Activated naive CD4-positive, alpha-beta T cell treated with anti-CD3 and anti-CD28 coated beads, Interleukin-2, amount 10 ng/mL, durations not matched to agents 7 days and 5 days (primary cell): ENCODE measurements around the gene SUFU.
A peak's percentile ranks its signal among the peaks of the same experiment; 100 is the strongest.
"Not testable (repeated sequence)": the region's sequence is repeated elsewhere in the genome, so short reads cannot be mapped to it uniquely, and the experiment has no call there.

Experiments
- CTCF ChIA-PET: fragments of 350-600 bp; sonication (Branson Sonifier 250); formaldehyde crosslinking; loops from one replicate; lab custom pipeline; 2021; ENCODE audit warnings: antibody characterized with exemption; lab: Charles Lee
- DNase-seq: peaks from one replicate; pipeline ENCODE4 v3.0.0-alpha.2; 2020
- H3K27ac Mint-ChIP-seq: one replicate; pipeline ENCODE4 v1.8.0; 2021; ENCODE audit warnings: mild to moderate bottlenecking, moderate library complexity, mixed read lengths
- H3K27me3 Mint-ChIP-seq: one replicate; pipeline ENCODE4 v1.8.0; 2021; ENCODE audit warnings: mild to moderate bottlenecking, mixed read lengths
- H3K36me3 Mint-ChIP-seq: one replicate; pipeline ENCODE4 v1.8.0; 2021; ENCODE audit warnings: mixed read lengths
- H3K4me1 Mint-ChIP-seq: one replicate; pipeline ENCODE4 v1.8.0; 2021; ENCODE audit warnings: mixed read lengths
- H3K4me3 Mint-ChIP-seq: one replicate; pipeline ENCODE4 v1.8.0; 2021; ENCODE audit warnings: mild to moderate bottlenecking, moderate library complexity, mixed read lengths
- H3K9me3 Mint-ChIP-seq: one replicate; pipeline ENCODE4 v1.8.0; 2021; ENCODE audit warnings: mixed read lengths

Gene SUFU

GRCh38 chr10:102493771-102494170, 10.0 kb upstream of the SUFU start:
- CTCF ChIA-PET, result interaction anchor here (1.4 to 1.5 kb wide), 2 partner anchors 71 to 90 kb away, joined by 3 to 5 read pairs; no protein-coding TSS in a partner anchor
- Mint-ChIP-seq H3K9me3 (no peaks in the 10 kb centered on the region), H3K4me1 (peaks cover 19% of the 10 kb centered on the region), H3K4me3 (no peak overlapping the region), H3K36me3 (peaks cover 12% of the 10 kb centered on the region), H3K27me3 (no peaks in the 10 kb centered on the region), H3K27ac (no peak overlapping the region)
- no peak for DNase-seq

GRCh38 chr10:102497545-102497944, 6.2 kb upstream of the SUFU start:
- Mint-ChIP-seq H3K27ac (no peak overlapping the region), H3K4me3 (no peak overlapping the region), H3K27me3 (no peaks in the 10 kb centered on the region), H3K4me1 (peaks cover 25% of the 10 kb centered on the region), H3K36me3 (peaks cover 8% of the 10 kb centered on the region), H3K9me3 (no peaks in the 10 kb centered on the region)
- no peak for DNase-seq
- CTCF ChIA-PET, result interaction anchor here (0.8 to 1.8 kb wide), 2 partner anchors 86 to 178 kb away, joined by 4 read pairs; no protein-coding TSS in a partner anchor

GRCh38 chr10:102499356-102499755, 4.4 kb upstream of the SUFU start:
- H3K27me3 Mint-ChIP-seq, result no peaks in the 10 kb centered on the region
- H3K4me1 Mint-ChIP-seq, result peaks cover 16% of the 10 kb centered on the region
- peak overlapping the region; percentile 18 for H3K4me3 Mint-ChIP-seq
- no peak for DNase-seq
- peaks cover 9% of the 10 kb centered on the region for H3K36me3 Mint-ChIP-seq
- no peak overlapping the region for H3K27ac Mint-ChIP-seq
- no peaks in the 10 kb centered on the region for H3K9me3 Mint-ChIP-seq
- CTCF ChIA-PET, result interaction anchor here (0.6 kb wide), 1 partner anchor 115 kb away, joined by 3 read pairs; no protein-coding TSS in a partner anchor

DNA sequence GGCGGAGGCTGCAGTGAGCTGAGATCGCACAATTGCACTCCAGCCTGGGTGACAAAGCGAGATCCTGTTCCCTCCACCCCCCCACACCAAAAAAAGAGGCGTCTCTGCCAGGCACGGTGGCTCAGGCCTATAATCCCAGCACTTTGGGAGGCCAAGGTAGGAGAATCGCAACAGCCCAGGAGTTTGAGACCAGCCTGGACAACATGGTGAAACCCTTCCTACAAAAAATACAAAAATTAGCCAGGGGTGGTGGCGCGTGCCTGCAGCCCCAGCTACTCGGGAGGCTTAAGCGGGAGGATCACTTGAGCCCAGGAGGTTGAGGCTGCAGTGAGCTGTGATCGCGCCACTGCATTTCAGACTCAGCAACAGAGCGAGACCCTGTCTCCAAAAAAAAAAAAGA, 3.1 kb upstream of the SUFU start:
- not testable (repeated sequence) for DNase-seq, H3K27ac Mint-ChIP-seq, H3K9me3 Mint-ChIP-seq, H3K4me3 Mint-ChIP-seq, H3K27me3 Mint-ChIP-seq
- Mint-ChIP-seq H3K36me3 (peaks cover 15% of the 10 kb centered on the region), H3K4me1 (peaks cover 28% of the 10 kb centered on the region)
- CTCF ChIA-PET, result interaction anchor here (0.6 to 5.3 kb wide), 4 partner anchors 82 to 271 kb away, joined by 3 to 84 read pairs (median 4); no protein-coding TSS in a partner anchor

- H3K4me1 Mint-ChIP-seq, result peaks cover 31% of the 10 kb centered on the region
- DNase-seq, result no peak
- H3K36me3 Mint-ChIP-seq, result peaks cover 16% of the 10 kb centered on the region
- H3K9me3 Mint-ChIP-seq, result no peaks in the 10 kb centered on the region
- H3K4me3 Mint-ChIP-seq, result no peak overlapping the region
- H3K27me3 Mint-ChIP-seq, result no peaks in the 10 kb centered on the region
- CTCF ChIA-PET, result interaction anchor here (0.6 to 5.3 kb wide), 5 partner anchors 10 to 272 kb away, joined by 3 to 84 read pairs (median 5); no protein-coding TSS in a partner anchor
- H3K27ac Mint-ChIP-seq, result no peak overlapping the region
Observed at GRCh38 chr10:102501201-102502028, 2.4 kb upstream of the SUFU start.

GRCh38 chr10:102502029-102502336, 1.8 kb upstream of the SUFU start:
- Mint-ChIP-seq H3K4me1 (peaks cover 31% of the 10 kb centered on the region), H3K36me3 (peaks cover 16% of the 10 kb centered on the region), H3K9me3 (no peaks in the 10 kb centered on the region), H3K27ac (no peak overlapping the region), H3K4me3 (no peak overlapping the region), H3K27me3 (no peaks in the 10 kb centered on the region)
- CTCF ChIA-PET, result interaction anchor here (1.0 to 5.3 kb wide), 7 partner anchors 10 to 270 kb away, joined by 3 to 84 read pairs (median 5); partner anchors contain the start of genes ARL3 and SFXN2
- DNase-seq, result peak; percentile 99

GRCh38 chr10:102502337-102503151, 1.2 kb upstream of the SUFU start, which contains the start of gene ACTR1A:
ACTR1A (minus strand) TSS chr10:102502712; CDS start chr10:102502647, 65 bp downstream.
- Mint-ChIP-seq H3K27ac (no peak within 1 kb of the TSS), H3K4me1 (peaks cover 31% of the 10 kb centered on the region), H3K4me3 (no peak within 1 kb of the TSS), H3K9me3 (no peaks in the 10 kb centered on the region), H3K36me3 (peaks cover 16% of the 10 kb centered on the region), H3K27me3 (no peaks in the 10 kb centered on the region)
- CTCF ChIA-PET, result interaction anchor here (0.8 to 5.3 kb wide), 11 partner anchors 9 to 272 kb away, joined by 3 to 84 read pairs (median 3); partner anchors contain the start of genes ARL3 and SFXN2
- DNase-seq, result peak; percentile 97

DNA sequence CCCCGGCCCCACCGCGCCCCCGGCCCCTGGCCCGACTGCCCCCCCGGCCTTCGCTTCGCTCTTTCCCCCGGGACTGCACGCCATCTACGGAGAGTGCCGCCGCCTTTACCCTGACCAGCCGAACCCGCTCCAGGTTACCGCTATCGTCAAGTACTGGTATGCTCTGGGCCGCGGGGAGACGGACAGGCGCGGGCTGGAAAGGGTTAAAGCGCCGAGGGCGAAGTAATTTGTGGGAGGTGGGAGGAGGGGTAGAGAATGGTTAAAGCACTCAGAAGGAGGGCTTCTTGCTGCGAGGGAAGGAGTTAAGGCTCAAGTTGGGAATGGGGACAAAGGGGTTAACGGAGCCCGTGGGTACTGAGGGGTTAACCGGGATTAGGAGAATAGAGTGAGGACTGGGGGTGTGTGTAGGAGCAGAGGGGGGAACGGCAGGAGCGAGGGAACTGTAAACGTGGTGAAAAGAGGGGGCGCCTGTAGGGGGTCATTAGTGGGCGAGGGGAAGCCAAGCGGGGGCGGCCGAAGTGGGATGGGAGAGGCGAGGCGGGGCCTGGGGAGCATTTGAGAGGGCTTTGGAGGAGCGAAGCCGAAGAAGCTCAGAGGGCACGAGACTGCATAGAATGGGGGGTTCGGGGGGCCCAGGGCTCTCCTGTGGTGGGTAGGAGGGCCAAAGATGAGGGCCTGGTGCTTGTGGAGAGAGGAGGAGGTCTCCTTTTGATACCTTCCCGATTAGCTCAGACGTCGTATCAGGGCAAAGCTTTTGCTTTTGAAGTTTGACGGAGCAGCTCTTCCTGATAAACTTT, 605 bp downstream of the SUFU start:
- H3K4me3 Mint-ChIP-seq, result no peak overlapping the region
- CTCF ChIA-PET, result interaction anchor here (0.7 to 5.3 kb wide), 15 partner anchors 13 to 209 kb away, joined by 3 to 84 read pairs (median 3); partner anchors contain the start of genes ARL3 and SFXN2
- H3K4me1 Mint-ChIP-seq, result peaks cover 23% of the 10 kb centered on the region
- H3K9me3 Mint-ChIP-seq, result no peaks in the 10 kb centered on the region
- peaks cover 19% of the 10 kb centered on the region for H3K36me3 Mint-ChIP-seq
- peak; percentile 53 for DNase-seq
- peak overlapping the region; percentile 87 for H3K27ac Mint-ChIP-seq
- no peaks in the 10 kb centered on the region for H3K27me3 Mint-ChIP-seq

DNA sequence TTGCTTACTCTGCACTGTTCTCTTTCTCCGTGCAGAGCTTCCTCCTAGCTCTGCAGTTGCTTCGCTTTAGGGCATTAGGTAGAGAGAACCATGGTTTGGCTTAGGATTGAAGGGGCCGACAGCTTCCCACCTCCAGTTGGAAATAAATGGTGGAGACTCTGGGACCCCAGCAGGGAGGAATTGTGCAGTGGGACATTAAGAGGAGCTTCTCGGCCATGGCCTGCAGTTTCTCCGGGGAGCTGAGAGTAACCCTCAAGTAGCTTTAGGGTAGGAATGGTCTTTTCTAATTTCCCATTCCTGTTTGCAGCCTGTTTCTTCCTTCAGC, 1.2 kb downstream of the SUFU start:
- Mint-ChIP-seq H3K9me3 (no peaks in the 10 kb centered on the region), H3K36me3 (peaks cover 22% of the 10 kb centered on the region), H3K4me3 (no peak overlapping the region), H3K27ac (peak overlapping the region; percentile 87), H3K27me3 (no peaks in the 10 kb centered on the region), H3K4me1 (peaks cover 22% of the 10 kb centered on the region)
- DNase-seq, result no peak
- CTCF ChIA-PET, result interaction anchor here (1.0 to 5.3 kb wide), 10 partner anchors 13 to 169 kb away, joined by 3 to 84 read pairs (median 4); no protein-coding TSS in a partner anchor

DNA sequence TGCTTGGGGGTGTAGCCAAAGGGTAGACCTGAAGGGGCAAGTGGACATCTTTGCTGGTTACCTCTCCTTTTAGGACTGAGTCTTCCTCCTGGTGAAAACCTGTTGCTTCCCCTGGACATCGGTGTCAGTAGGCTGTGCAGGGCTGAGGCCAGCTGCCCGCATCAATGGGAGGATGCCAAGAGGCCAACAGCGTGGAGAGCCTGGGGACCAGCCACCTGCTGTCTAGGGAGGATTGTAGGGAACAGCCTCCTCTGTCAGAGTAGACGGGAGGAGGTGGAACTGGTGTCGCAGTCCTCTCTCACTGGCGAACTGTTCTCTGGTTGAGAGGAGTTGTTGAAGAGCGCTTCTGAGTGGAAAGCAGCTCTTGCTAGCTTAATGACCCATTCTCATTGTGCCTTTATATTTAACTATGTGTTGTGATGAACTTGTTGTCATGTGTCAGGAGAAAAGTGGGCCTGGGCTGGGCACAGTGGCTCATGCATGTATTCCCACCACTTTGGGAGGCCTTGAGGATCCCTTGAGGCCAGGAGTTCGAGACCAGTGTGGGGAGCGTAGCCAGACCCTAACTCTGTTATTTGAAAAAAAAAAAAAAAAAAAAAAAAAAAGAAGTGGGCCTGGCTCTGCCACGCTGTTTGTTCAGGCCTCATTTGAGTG, 1.8 kb downstream of the SUFU start:
- Mint-ChIP-seq H3K4me1 (peaks cover 21% of the 10 kb centered on the region), H3K27ac (no peak overlapping the region), H3K4me3 (no peak overlapping the region), H3K27me3 (no peaks in the 10 kb centered on the region), H3K36me3 (peaks cover 22% of the 10 kb centered on the region), H3K9me3 (no peaks in the 10 kb centered on the region)
- CTCF ChIA-PET, result interaction anchor here (1.0 to 5.3 kb wide), 4 partner anchors 26 to 83 kb away, joined by 3 to 84 read pairs (median 6); no protein-coding TSS in a partner anchor
- DNase-seq, result no peak

GRCh38 chr10:102507521-102507920, 3.7 kb downstream of the SUFU start:
- Mint-ChIP-seq H3K27ac (no peak overlapping the region), H3K36me3 (peaks cover 32% of the 10 kb centered on the region), H3K4me3 (no peak overlapping the region), H3K4me1 (peaks cover 32% of the 10 kb centered on the region), H3K27me3 (no peaks in the 10 kb centered on the region), H3K9me3 (no peaks in the 10 kb centered on the region)
- no peak for DNase-seq
- CTCF ChIA-PET, result interaction anchor here (0.8 to 1.4 kb wide), 4 partner anchors 11 to 76 kb away, joined by 3 to 6 read pairs (median 4); no protein-coding TSS in a partner anchor

GRCh38 chr10:102508506-102508905, 4.7 kb downstream of the SUFU start:
- no peaks in the 10 kb centered on the region for H3K27me3 Mint-ChIP-seq
- no peaks in the 10 kb centered on the region for H3K9me3 Mint-ChIP-seq
- H3K36me3 Mint-ChIP-seq, result peaks cover 35% of the 10 kb centered on the region
- no peak overlapping the region for H3K27ac Mint-ChIP-seq
- no peak for DNase-seq
- CTCF ChIA-PET, result interaction anchor here (1.2 to 1.4 kb wide), 2 partner anchors 70 to 75 kb away, joined by 4 to 6 read pairs; no protein-coding TSS in a partner anchor
- H3K4me1 Mint-ChIP-seq, result peaks cover 32% of the 10 kb centered on the region
- no peak overlapping the region for H3K4me3 Mint-ChIP-seq

DNA sequence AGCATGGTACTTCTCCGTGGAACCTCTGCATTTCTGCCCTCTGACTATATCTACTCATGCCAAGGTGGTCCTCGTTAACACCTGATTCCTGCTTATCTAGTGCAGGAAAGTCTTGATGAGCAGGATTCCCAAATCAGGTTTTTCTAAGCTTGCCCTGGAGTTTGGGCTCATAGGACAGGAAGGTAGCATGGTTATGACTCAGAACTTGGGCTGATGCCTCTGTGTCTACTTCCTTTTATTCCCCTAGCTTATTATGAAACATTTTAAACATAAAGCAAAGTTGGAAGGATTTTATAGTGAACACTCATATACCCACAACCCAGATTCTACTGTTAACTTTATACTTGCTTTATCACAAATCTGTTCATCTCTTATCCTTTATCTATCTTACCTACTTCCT, 5.6 kb downstream of the SUFU start:
- Mint-ChIP-seq H3K36me3 (peaks cover 36% of the 10 kb centered on the region), H3K9me3 (no peaks in the 10 kb centered on the region), H3K4me3 (no peak overlapping the region), H3K4me1 (peaks cover 32% of the 10 kb centered on the region), H3K27ac (no peak overlapping the region), H3K27me3 (no peaks in the 10 kb centered on the region)
- DNase-seq, result no peak
- CTCF ChIA-PET, result interaction anchor here (0.9 kb wide), 1 partner anchor 54 kb away, joined by 3 read pairs; no protein-coding TSS in a partner anchor
